ENCODE measurements around the gene FARP2.

FARP2 gene

DNA sequence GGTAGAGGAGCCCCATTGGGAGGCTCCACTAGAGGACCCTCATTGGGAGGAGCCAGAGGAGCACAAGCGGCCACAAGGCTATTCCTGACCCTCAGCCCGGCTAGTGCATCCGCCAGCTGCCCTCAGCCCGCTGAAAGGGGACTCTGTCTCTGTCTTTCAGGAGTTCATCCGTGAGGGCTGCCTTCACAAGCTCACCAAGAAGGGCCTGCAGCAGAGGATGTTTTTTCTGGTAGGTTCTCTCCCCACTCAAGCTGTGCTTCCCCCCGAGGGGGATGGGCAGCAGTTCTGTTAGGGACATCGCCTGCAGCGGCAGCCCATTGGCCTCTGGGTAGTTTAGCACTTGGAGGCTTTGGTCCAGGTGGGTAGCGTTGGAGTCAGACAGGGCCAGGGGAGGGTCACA, 127.2 kb downstream of the FARP2 start:
- no peak overlapping the region for H2AFZ ChIP-seq (ENCODE audit: low read length)
- no peaks in the 10 kb centered on the region for H3K4me1 ChIP-seq (ENCODE audit: insufficient read depth, low read length, poor library complexity, severe bottlenecking)
- no peaks in the 10 kb centered on the region for H3F3A ChIP-seq (ENCODE audit: low read depth)
- H3K27me3 ChIP-seq (ENCODE audit: insufficient read depth, low read length, poor library complexity, severe bottlenecking) = no peaks in the 10 kb centered on the region
- no peaks in the 10 kb centered on the region for H3K9me2 ChIP-seq (replicated peaks; ENCODE audit: low read depth, low read length)
- H3K9me3 ChIP-seq (ENCODE audit: insufficient read depth, low read depth, low read length) = no peaks in the 10 kb centered on the region
- H3K79me2 ChIP-seq (ENCODE audit: insufficient read depth, low read length) = no peaks in the 10 kb centered on the region
- no peak overlapping the region for H3K4me2 ChIP-seq (ENCODE audit: low read depth, low read length, poor library complexity, severe bottlenecking)
- no peak overlapping the region for H3K9ac ChIP-seq (ENCODE audit: low read depth, low read length, poor library complexity, severe bottlenecking)
- no peak for TF ChIP-seq EZH2phosphoT487 (IDR thresholded peaks at IDR 0.05; ENCODE audit: borderline replicate concordance)
- TF ChIP-seq, protein P1, sequence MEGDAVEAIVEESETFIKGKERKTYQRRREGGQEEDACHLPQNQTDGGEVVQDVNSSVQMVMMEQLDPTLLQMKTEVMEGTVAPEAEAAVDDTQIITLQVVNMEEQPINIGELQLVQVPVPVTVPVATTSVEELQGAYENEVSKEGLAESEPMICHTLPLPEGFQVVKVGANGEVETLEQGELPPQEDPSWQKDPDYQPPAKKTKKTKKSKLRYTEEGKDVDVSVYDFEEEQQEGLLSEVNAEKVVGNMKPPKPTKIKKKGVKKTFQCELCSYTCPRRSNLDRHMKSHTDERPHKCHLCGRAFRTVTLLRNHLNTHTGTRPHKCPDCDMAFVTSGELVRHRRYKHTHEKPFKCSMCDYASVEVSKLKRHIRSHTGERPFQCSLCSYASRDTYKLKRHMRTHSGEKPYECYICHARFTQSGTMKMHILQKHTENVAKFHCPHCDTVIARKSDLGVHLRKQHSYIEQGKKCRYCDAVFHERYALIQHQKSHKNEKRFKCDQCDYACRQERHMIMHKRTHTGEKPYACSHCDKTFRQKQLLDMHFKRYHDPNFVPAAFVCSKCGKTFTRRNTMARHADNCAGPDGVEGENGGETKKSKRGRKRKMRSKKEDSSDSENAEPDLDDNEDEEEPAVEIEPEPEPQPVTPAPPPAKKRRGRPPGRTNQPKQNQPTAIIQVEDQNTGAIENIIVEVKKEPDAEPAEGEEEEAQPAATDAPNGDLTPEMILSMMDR (conservative IDR thresholded peaks at IDR 0.05; ENCODE audit: low read length) = no peak
- H4K20me1 ChIP-seq (ENCODE audit: insufficient read depth, low read length, poor library complexity, severe bottlenecking) = no peaks in the 10 kb centered on the region
- H3K36me3 ChIP-seq (ENCODE audit: insufficient read depth, low read length) = no peaks in the 10 kb centered on the region
- H3K4me3 ChIP-seq (ENCODE audit: low read length, poor library complexity, severe bottlenecking) = no peak overlapping the region

DNA sequence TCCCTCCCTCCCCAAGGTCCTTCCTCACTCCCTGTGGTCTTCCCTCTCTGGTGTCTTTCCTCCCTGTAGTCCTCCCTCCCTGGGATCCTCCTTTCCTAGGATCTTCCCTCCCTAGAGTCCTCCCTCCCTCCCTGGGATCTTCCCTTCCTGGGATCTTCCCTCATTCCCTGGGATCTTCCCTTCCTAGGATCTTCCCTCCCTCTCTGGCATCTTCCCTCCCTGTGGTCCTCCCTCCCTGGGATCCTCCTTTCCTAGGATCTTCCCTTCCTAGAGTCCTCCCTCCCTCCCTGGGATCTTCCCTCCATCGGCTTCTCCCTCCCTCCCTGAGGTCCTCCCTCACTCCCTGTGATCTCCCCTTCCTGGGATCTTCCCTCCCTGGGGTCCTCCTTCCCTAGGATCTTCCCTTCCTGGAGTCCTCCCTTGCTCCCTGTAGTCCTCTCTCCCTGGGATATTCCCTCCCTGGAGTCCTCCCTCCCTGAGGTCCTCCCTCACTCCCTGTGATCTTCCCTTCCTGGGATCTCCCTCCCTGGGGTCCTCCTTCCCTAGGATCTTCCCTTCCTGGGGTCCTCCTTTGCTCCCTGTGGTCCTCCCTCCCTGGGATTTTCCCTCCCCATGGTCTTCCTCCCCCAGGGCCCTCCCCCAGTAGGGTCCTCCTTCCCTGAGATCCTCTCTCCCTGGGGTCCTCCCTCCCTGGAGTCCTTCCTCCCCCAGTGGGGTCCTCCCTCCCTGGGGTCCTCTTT, 129.3 kb downstream of the FARP2 start:
- H3K9me3 ChIP-seq (ENCODE audit: insufficient read depth, low read depth, low read length) = no peaks in the 10 kb centered on the region
- H3F3A ChIP-seq (ENCODE audit: low read depth) = no peaks in the 10 kb centered on the region
- H3K79me2 ChIP-seq (ENCODE audit: insufficient read depth, low read length) = no peaks in the 10 kb centered on the region
- no peak overlapping the region for H3K9ac ChIP-seq (ENCODE audit: low read depth, low read length, poor library complexity, severe bottlenecking)
- H3K4me3 ChIP-seq (ENCODE audit: low read length, poor library complexity, severe bottlenecking) = no peak overlapping the region
- no peaks in the 10 kb centered on the region for H3K4me1 ChIP-seq (ENCODE audit: insufficient read depth, low read length, poor library complexity, severe bottlenecking)
- no peaks in the 10 kb centered on the region for H4K20me1 ChIP-seq (ENCODE audit: insufficient read depth, low read length, poor library complexity, severe bottlenecking)
- TF ChIP-seq, protein P1 (conservative IDR thresholded peaks at IDR 0.05; ENCODE audit: low read length) = no peak
- TF ChIP-seq EZH2phosphoT487 (IDR thresholded peaks at IDR 0.05; ENCODE audit: borderline replicate concordance) = no peak
- no peak overlapping the region for H2AFZ ChIP-seq (ENCODE audit: low read length)
- no peak overlapping the region for H3K4me2 ChIP-seq (ENCODE audit: low read depth, low read length, poor library complexity, severe bottlenecking)
- H3K27me3 ChIP-seq (ENCODE audit: insufficient read depth, low read length, poor library complexity, severe bottlenecking) = no peaks in the 10 kb centered on the region
- H3K36me3 ChIP-seq (ENCODE audit: insufficient read depth, low read length) = no peaks in the 10 kb centered on the region
- no peaks in the 10 kb centered on the region for H3K9me2 ChIP-seq (replicated peaks; ENCODE audit: low read depth, low read length)

DNA sequence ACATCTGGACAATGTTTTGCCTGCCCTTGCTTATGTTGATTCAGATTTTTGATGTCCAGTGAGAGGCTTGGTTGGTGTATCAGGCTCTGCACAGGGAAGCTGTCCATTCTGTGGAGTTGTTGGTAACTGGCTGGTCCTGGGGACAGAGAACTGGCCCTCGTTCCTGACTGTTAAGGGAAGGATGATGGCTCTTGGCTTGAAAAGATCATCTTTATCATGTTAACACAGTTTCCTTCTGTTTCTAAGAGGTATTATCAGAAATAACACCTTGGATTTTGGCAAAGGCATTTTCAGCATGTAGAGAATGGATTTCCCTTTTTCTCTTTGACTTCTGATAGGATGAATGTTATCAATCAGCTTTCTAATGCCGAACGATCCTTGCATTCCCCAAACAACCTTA, 133.0 kb downstream of the FARP2 start:
- no peaks in the 10 kb centered on the region for H3K9me3 ChIP-seq (ENCODE audit: insufficient read depth, low read depth, low read length)
- H3K4me2 ChIP-seq (ENCODE audit: low read depth, low read length, poor library complexity, severe bottlenecking) = no peak overlapping the region
- H3K79me2 ChIP-seq (ENCODE audit: insufficient read depth, low read length) = no peaks in the 10 kb centered on the region
- peaks cover 3% of the 10 kb centered on the region for H3K4me1 ChIP-seq (ENCODE audit: insufficient read depth, low read length, poor library complexity, severe bottlenecking)
- H3K27me3 ChIP-seq (ENCODE audit: insufficient read depth, low read length, poor library complexity, severe bottlenecking) = no peaks in the 10 kb centered on the region
- H3F3A ChIP-seq (ENCODE audit: low read depth) = no peaks in the 10 kb centered on the region
- H3K9me2 ChIP-seq (replicated peaks; ENCODE audit: low read depth, low read length) = no peaks in the 10 kb centered on the region
- no peak overlapping the region for H3K4me3 ChIP-seq (ENCODE audit: low read length, poor library complexity, severe bottlenecking)
- H3K36me3 ChIP-seq (ENCODE audit: insufficient read depth, low read length) = no peaks in the 10 kb centered on the region
- no peak overlapping the region for H3K9ac ChIP-seq (ENCODE audit: low read depth, low read length, poor library complexity, severe bottlenecking)
- no peak for TF ChIP-seq EZH2phosphoT487 (IDR thresholded peaks at IDR 0.05; ENCODE audit: borderline replicate concordance)
- TF ChIP-seq, protein P1 (conservative IDR thresholded peaks at IDR 0.05; ENCODE audit: low read length) = no peak
- H4K20me1 ChIP-seq (ENCODE audit: insufficient read depth, low read length, poor library complexity, severe bottlenecking) = no peaks in the 10 kb centered on the region
- no peak overlapping the region for H2AFZ ChIP-seq (ENCODE audit: low read length)

Data from Loucy (cell line).